ENCODE results near the gene USP25.
"Not testable (repeated sequence)": the region's sequence is repeated elsewhere in the genome, so short reads cannot be mapped to it uniquely, and the experiment has no call there.

Gene USP25

DNA sequence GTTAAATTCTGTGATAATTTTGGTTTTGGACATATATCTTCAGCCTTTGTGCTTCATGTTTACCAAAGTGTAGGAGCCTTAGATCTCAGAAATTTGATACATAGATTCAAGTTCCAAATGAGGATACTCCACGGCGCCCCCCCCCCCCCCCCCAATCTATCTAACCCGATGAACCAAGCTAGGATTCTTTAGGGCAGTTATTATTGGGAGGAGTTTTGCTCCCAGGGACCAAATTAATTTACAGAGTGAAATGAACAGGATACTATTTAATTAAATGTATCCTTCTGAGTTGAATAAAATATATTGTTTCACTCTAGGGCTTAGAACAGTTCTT is 3.2 kb downstream of the USP25 start:
- no peak overlapping the region for H3K27ac ChIP-seq
- intact Hi-C loops (cut with DNase I; ENCODE audit: low total_unique reads) = no loop called here
- TF ChIP-seq, protein P1, sequence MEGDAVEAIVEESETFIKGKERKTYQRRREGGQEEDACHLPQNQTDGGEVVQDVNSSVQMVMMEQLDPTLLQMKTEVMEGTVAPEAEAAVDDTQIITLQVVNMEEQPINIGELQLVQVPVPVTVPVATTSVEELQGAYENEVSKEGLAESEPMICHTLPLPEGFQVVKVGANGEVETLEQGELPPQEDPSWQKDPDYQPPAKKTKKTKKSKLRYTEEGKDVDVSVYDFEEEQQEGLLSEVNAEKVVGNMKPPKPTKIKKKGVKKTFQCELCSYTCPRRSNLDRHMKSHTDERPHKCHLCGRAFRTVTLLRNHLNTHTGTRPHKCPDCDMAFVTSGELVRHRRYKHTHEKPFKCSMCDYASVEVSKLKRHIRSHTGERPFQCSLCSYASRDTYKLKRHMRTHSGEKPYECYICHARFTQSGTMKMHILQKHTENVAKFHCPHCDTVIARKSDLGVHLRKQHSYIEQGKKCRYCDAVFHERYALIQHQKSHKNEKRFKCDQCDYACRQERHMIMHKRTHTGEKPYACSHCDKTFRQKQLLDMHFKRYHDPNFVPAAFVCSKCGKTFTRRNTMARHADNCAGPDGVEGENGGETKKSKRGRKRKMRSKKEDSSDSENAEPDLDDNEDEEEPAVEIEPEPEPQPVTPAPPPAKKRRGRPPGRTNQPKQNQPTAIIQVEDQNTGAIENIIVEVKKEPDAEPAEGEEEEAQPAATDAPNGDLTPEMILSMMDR (IDR thresholded peaks at IDR 0.05) = no peak

DNA sequence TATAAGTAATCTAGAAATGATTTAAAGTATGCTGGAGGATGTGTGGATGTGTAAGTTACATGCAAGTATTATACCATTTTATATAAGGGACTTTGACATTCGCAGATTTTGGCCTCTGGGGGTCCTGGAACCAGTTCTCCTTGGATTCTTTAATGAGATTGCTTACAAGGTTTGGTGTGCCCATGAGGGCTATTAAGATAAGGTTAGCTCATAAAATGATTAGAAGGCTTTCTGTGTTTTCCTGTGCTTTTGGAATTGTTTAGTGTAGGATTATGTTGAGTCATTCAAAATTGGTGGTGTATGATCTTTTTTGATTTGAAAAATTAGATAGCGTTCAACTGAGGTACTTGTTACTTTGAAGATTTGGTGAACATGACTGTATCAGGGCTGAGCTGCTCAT is 5.6 kb downstream of the USP25 start:
- no peak overlapping the region for H3K27ac ChIP-seq
- intact Hi-C loops (cut with DNase I; ENCODE audit: low total_unique reads) = no loop called here
- H3K27me3 ChIP-seq = no peaks in the 10 kb centered on the region
- no peaks in the 10 kb centered on the region for H3K9me3 ChIP-seq
- H3K36me3 ChIP-seq = no peaks in the 10 kb centered on the region
- no peak overlapping the region for H3K4me3 ChIP-seq
- TF ChIP-seq, protein P1 (IDR thresholded peaks at IDR 0.05) = no peak
- no peak for DNase-seq
- peaks cover 0 to 55% (median 6%) of the 10 kb centered on the region in 4 donors for H3K4me1 ChIP-seq

More for the DNA sequence above, 3.2 kb downstream of the USP25 start:
- Histone ChIP-seq H3K4me3 (peak overlapping the region in 1 of 2 donors; percentile 86), H3K36me3 (no peaks in the 10 kb centered on the region), H3K4me1 (peaks cover 0 to 58% (median 3%) of the 10 kb centered on the region in 4 donors), H3K27me3 (no peaks in the 10 kb centered on the region), H3K9me3 (no peaks in the 10 kb centered on the region)
- no peak for DNase-seq

DNA sequence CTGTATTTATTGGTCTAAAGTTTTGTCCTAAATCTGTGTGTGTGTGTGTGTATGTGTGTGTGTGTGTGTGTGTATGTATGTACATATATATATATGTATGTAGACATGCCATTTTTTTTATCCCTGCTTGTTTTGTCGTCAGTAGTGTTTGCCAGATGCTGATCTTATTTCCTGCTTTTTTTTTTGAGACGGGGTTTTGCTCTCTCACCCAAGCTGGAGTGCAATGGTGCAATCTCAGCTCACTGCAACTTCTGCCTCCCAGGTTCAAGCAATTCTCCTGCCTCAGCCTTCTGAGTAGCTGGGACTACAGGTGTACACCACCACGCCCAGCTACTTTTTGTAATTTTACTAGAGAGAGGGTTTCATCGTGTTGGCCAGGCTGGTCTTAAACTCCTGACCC is 6.1 kb downstream of the USP25 start:
- H3K27me3 ChIP-seq; H3K27ac ChIP-seq; H3K4me3 ChIP-seq; DNase-seq; H3K36me3 ChIP-seq; intact Hi-C loops (cut with DNase I; ENCODE audit: low total_unique reads); H3K9me3 ChIP-seq: not testable (repeated sequence)
- H3K4me1 ChIP-seq = peaks cover 0 to 56% (median 6%) of the 10 kb centered on the region in 4 donors

DNA sequence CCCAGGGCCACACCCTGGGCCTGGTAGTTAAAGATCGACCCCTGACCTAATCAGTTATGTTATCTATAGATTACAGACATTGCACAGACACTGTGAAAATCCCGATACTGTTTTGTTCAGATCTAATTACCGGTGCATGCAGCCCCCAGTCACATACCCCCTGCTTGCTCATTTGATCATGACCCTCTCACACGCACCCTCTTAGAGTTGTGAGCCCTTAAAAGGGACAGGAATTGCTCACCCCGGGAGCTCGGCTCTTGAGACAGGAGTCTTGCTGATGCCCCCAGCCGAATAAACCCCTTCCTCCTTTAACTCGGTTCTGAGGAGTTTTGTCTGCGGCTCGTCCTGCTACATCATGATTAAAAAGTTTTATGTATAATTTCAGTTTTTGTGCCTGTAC is 9.0 kb downstream of the USP25 start:
- peaks cover 0 to 53% (median 9%) of the 10 kb centered on the region in 4 donors for H3K4me1 ChIP-seq

DNA sequence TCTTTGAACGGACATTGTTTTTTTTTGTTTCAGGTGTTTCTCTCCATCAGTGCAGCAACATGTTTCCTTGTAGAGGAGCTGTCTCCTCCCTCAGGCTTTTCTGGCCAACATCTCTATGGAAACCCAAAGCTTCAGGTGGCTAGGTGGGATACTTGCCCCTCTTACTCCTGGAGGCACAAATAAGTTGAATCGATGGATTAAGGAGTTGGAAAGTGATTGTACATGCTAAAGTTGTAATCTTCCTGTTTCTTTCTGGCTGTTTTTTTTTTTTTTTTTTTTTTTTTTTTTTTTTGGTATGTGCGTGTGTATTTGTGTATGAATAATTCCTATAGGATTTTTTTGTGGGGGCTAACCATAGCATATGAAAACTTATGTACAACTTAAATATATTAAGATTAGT is 10.6 kb downstream of the USP25 start:
- no peak overlapping the region for H3K4me3 ChIP-seq
- intact Hi-C loops (cut with DNase I; ENCODE audit: low total_unique reads) = no loop called here

More for the DNA sequence above, 9.0 kb downstream of the USP25 start:
- DNase-seq; intact Hi-C loops (cut with DNase I; ENCODE audit: low total_unique reads); H3K4me3 ChIP-seq; H3K27ac ChIP-seq; H3K27me3 ChIP-seq; H3K9me3 ChIP-seq; H3K36me3 ChIP-seq: not testable (repeated sequence)

DNA sequence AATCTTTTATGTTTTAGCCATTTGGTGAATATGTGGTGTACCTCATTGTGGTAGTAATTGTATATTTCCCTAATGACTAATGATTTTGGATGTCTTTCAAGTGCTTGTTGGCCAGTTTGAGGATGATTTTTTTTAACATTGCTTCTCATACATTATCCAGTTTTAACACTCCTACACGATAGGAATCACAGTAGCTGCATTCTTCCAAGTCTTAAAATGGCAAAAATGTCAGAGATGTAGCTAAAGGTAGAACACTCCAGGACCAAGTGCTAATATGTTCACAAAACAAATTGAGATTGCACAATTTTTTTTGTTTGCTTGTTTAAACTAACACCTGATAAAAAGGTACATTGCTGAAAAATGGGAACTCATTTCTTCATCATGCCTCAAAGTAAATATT is 11.7 kb downstream of the USP25 start:
- H3K27ac ChIP-seq = no peak overlapping the region
- no peak for DNase-seq
- H3K4me1 ChIP-seq = peaks cover 0 to 50% (median 9%) of the 10 kb centered on the region in 4 donors
- no peaks in the 10 kb centered on the region for H3K9me3 ChIP-seq
- TF ChIP-seq, protein P1 (IDR thresholded peaks at IDR 0.05) = no peak
- no peaks in the 10 kb centered on the region for H3K36me3 ChIP-seq
- intact Hi-C loops (cut with DNase I; ENCODE audit: low total_unique reads) = no loop called here
- no peak overlapping the region for H3K4me3 ChIP-seq
- H3K27me3 ChIP-seq = no peaks in the 10 kb centered on the region

More for the DNA sequence above, 10.6 kb downstream of the USP25 start:
- H3K4me1 ChIP-seq = peaks cover 0 to 53% (median 9%) of the 10 kb centered on the region in 4 donors
- H3K36me3 ChIP-seq = no peaks in the 10 kb centered on the region
- H3K9me3 ChIP-seq = no peaks in the 10 kb centered on the region
- DNase-seq = no peak
- TF ChIP-seq, protein P1 (IDR thresholded peaks at IDR 0.05) = no peak
- no peaks in the 10 kb centered on the region for H3K27me3 ChIP-seq
- H3K27ac ChIP-seq = no peak overlapping the region

DNA sequence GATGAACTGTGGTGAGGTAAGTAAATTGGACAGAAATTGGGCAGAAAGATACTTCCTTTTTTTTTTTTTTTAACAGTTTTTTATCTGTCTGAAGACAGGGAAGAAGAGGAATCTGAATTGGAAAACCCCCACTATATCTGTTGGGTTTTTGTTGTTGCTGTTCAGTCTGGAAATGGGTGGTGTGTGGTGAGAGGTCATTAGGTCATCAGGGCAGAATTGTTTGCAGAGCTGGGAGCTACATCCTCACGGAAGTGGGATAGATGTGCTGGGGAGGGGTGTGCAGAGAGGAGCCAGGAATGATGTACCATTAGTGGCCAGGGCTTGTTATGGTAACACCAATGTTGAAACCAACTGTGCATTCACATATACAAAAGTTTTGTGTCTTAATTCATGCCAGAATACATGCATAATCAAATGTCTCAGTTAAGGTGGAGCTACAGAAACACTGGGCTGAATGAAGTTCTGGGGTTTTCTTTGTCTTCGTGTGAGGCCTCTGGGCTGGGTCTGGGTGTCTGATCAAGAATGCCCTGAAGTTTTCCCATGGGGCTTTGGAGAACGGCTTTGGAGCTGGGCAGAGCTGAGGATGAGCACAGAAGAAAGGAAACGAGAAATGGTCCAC is 12.4 kb downstream of the USP25 start:
- peaks cover 0 to 47% (median 9%) of the 10 kb centered on the region in 4 donors for H3K4me1 ChIP-seq
- H3K9me3 ChIP-seq = no peaks in the 10 kb centered on the region

More for the DNA sequence above, 12.4 kb downstream of the USP25 start:
- H3K27ac ChIP-seq = no peak overlapping the region
- intact Hi-C loops (cut with DNase I; ENCODE audit: low total_unique reads) = no loop called here
- H3K4me3 ChIP-seq = no peak overlapping the region
- DNase-seq = no peak
- TF ChIP-seq, protein P1 (IDR thresholded peaks at IDR 0.05) = no peak
- H3K27me3 ChIP-seq = no peaks in the 10 kb centered on the region
- no peaks in the 10 kb centered on the region for H3K36me3 ChIP-seq
